OCI-LY7 (cell line): Measurements from ENCODE around the gene DNAJC25.

Experiments used
- CTCF ChIP-seq: fragments of 200-600 bp; sonication (generic); conservative IDR thresholded peaks from 2 replicates; pipeline ENCODE4 v1.5.1; 2014; ENCODE audit warnings: mild to moderate bottlenecking, antibody characterized with exemption, low read length, moderate library complexity, mixed read lengths
- EZH2phosphoT487 ChIP-seq: fragments of 200-600 bp; sonication (generic); IDR thresholded peaks from 2 replicates; pipeline ENCODE4 v1.6.1; 2018; ENCODE audit warnings: low read depth, borderline replicate concordance, mild to moderate bottlenecking, mixed run types, antibody characterized with exemption, low read length, moderate library complexity, mixed read lengths

GRCh38 chr9:111658943-111659342 is 27.8 kb downstream of the DNAJC25 start:
- TF ChIP-seq CTCF = no peak
- TF ChIP-seq EZH2phosphoT487 = no peak
